Activated naive CD4-positive, alpha-beta T cell treated with Interleukin-2 at 50 U/mL for 16 hours (primary cell): Measurements from ENCODE around the gene FBXO27.
A peak's percentile ranks its signal among the peaks of the same experiment; 100 is the strongest.

ENCODE experiments used
- DNase-seq: peaks from one replicate; pipeline ENCODE4 v3.0.0-alpha.2; 2020

The FBXO27 gene

GRCh38 chr19:38985262-38985661 is 47.1 kb downstream of the FBXO27 start:
- DNase-seq = no peak

- DNase-seq = no peak
These were observed 51.6 kb downstream of the FBXO27 start for GRCh38 chr19:38980583-38981374.

- no peak for DNase-seq
These were observed 52.5 kb downstream of the FBXO27 start for GRCh38 chr19:38979812-38980211.

GRCh38 chr19:38978326-38978689 is 54.0 kb downstream of the FBXO27 start:
- no peak for DNase-seq

- peak; percentile 56 for DNase-seq
These were observed 54.7 kb downstream of the FBXO27 start for GRCh38 chr19:38977445-38978325.

- DNase-seq = no peak
These were observed 56.5 kb downstream of the FBXO27 start for GRCh38 chr19:38975861-38976271.

- no peak for DNase-seq
These were observed 57.0 kb downstream of the FBXO27 start, which contains the start of gene FBXO17 for GRCh38 chr19:38975214-38975860. FBXO17 (minus strand) TSS chr19:38975742; CDS start chr19:38950319, 25,423 bp downstream.

- no peak for DNase-seq
These were observed 57.6 kb downstream of the FBXO27 start for GRCh38 chr19:38974624-38975213.
